Trophoblast cell (in vitro differentiated cells and primary cell): ENCODE measurements around the gene PLA2G12A.

Source experiments
- DNase-seq, 2 donors: peaks; one replicate each; pipeline ENCODE4 v3.0.0-alpha.2; 2016
- H2AFZ ChIP-seq: 2 replicates; pipeline ENCODE4 v1.6.1; 2013; ENCODE audit warnings: low read length, moderate library complexity, mild to moderate bottlenecking; ENCODE audit not compliant: insufficient read depth, poor library complexity
- H2AK5ac ChIP-seq: 2 replicates; pipeline ENCODE4 v1.6.1; 2013; ENCODE audit warnings: mild to moderate bottlenecking, low read length
- H2BK120ac ChIP-seq: 2 replicates; pipeline ENCODE4 v1.6.1; 2013; ENCODE audit warnings: low read length, mild to moderate bottlenecking, moderate library complexity; ENCODE audit not compliant: insufficient read depth, poor library complexity
- H2BK12ac ChIP-seq: 2 replicates; pipeline ENCODE4 v1.6.1; 2013; ENCODE audit warnings: mild to moderate bottlenecking, low read length, moderate library complexity
- H2BK5ac ChIP-seq: 2 replicates; pipeline ENCODE4 v1.6.1; 2013; ENCODE audit warnings: low read length, low read depth, moderate library complexity, mild to moderate bottlenecking; ENCODE audit not compliant: poor library complexity
- H3K14ac ChIP-seq: 2 replicates; pipeline ENCODE4 v1.6.1; 2013; ENCODE audit warnings: mild to moderate bottlenecking, low read length
- H3K18ac ChIP-seq: 2 replicates; pipeline ENCODE4 v1.6.1; 2013; ENCODE audit warnings: mild to moderate bottlenecking, low read length
- H3K23ac ChIP-seq: 2 replicates; pipeline ENCODE4 v1.6.1; 2013; ENCODE audit warnings: low read length
- H3K27ac ChIP-seq: 2 replicates; pipeline ENCODE4 v1.5.1; 2013; ENCODE audit warnings: low read depth, mild to moderate bottlenecking, inconsistent platforms, low read length, moderate library complexity
- H3K27me3 ChIP-seq: 2 replicates; pipeline ENCODE4 v1.6.1; 2013; ENCODE audit warnings: inconsistent platforms, mild to moderate bottlenecking, low read length, moderate library complexity; ENCODE audit not compliant: insufficient read depth
- H3K36me3 ChIP-seq, 2 experiments: 1 replicate in 1 of 2; 2 replicates in 1 of 2; pipeline ENCODE4 v1.6.1; 2013; ENCODE audit warnings: low read length in 2 of 2, mild to moderate bottlenecking in 2 of 2, moderate library complexity in 1 of 2; ENCODE audit not compliant: insufficient read depth in 2 of 2, control insufficient read depth in 1 of 2
- H3K4ac ChIP-seq: 2 replicates; pipeline ENCODE4 v1.6.1; 2013; ENCODE audit warnings: low read depth, mild to moderate bottlenecking, low read length, moderate library complexity
- H3K4me1 ChIP-seq, 2 experiments: 1 replicate in 1 of 2; 2 replicates in 1 of 2; pipeline ENCODE4 v1.6.1; 2013; ENCODE audit warnings: low read length in 2 of 2, mild to moderate bottlenecking in 2 of 2, moderate library complexity in 1 of 2; ENCODE audit not compliant: insufficient read depth in 2 of 2, control insufficient read depth in 1 of 2
- H3K4me2 ChIP-seq: 2 replicates; pipeline ENCODE4 v1.6.1; 2013; ENCODE audit warnings: inconsistent platforms, mild to moderate bottlenecking, low read length, moderate library complexity
- H3K4me3 ChIP-seq: 2 replicates; pipeline ENCODE4 v1.5.1; 2013; ENCODE audit warnings: mild to moderate bottlenecking, low read depth, low read length, inconsistent platforms
- H3K79me1 ChIP-seq: one replicate; pipeline ENCODE4 v1.6.1; 2013; ENCODE audit warnings: low read length
- H3K79me2 ChIP-seq: 2 replicates; pipeline ENCODE4 v1.6.1; 2013; ENCODE audit warnings: low read length, mild to moderate bottlenecking; ENCODE audit not compliant: control insufficient read depth, insufficient read depth, poor library complexity
- H3K9ac ChIP-seq: 2 replicates; pipeline ENCODE4 v1.6.1; 2013; ENCODE audit warnings: mild to moderate bottlenecking, low read length
- H3K9me3 ChIP-seq: 2 replicates; pipeline ENCODE4 v1.6.1; 2013; ENCODE audit warnings: low read depth, mild to moderate bottlenecking, control low read depth, inconsistent platforms, low read length; ENCODE audit not compliant: insufficient read depth
- H4K12ac ChIP-seq: 2 replicates; pipeline ENCODE4 v1.6.1; 2013; ENCODE audit warnings: low read depth, mild to moderate bottlenecking, low read length, moderate library complexity
- H4K8ac ChIP-seq: 2 replicates; pipeline ENCODE4 v1.6.1; 2013; ENCODE audit warnings: low read depth, mild to moderate bottlenecking, low read length, moderate library complexity
- H4K91ac ChIP-seq: one replicate; pipeline ENCODE4 v1.6.1; 2013; ENCODE audit warnings: low read depth, mild to moderate bottlenecking, low read length, moderate library complexity
- WGBS: extraction: QIAGEN DNeasy Blood & Tissue Kit; methylation state at CpG from one replicate; pipeline ENCODE4 v1.1.7; 2013; ENCODE audit warnings: missing lambda C conversion rate; ENCODE audit not compliant: insufficient read length, insufficient coverage; ENCODE audit errors: extremely low coverage; 5-methylcytosine and 5-hydroxymethylcytosine counted together

Gene PLA2G12A

DNA sequence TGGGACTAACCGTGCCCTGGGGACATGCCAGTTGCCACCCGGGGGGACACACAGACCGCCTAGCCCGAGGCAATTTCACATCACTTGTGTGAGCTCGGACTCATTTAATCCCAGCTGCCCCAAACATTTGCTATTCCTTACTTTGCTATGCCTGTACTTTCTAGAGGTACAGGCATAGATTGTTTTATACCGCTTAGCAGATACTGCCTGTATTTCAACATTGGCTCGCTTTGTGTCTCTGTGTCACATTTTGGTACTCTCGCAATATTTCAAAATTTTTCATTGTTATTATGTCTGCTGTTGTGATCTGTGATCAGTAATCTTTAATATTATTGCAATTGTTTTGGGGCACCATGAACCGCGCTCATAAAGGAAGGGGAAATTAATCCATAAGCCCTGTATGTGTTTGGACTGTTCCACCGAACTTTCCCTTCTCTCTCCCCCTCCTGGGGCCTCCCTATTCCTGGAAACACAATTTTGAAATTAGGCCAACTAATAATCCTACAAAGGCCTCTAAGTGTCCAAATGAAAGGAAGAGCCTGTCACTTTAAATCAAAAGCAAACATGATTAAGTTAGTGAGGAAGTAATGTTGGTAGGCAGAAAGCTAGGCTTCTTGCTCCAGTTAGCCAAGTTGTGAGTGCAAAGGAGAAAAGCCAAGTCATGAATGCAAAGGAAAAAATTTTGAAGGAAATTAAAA, 26.1 kb downstream of the PLA2G12A start:
- Histone ChIP-seq H3K27ac (no peak overlapping the region), H3K79me2 (peaks cover 10% of the 10 kb centered on the region), H2AFZ (peak overlapping the region; percentile 24), H3K4ac (no peak overlapping the region), H3K23ac (no peak overlapping the region), H3K79me1 (peaks cover 10% of the 10 kb centered on the region), H3K27me3 (no peaks in the 10 kb centered on the region), H3K9me3 (no peaks in the 10 kb centered on the region), H4K91ac (no peak overlapping the region), H3K4me2 (peak overlapping the region; percentile 79), H3K18ac (no peak overlapping the region), H3K14ac (peak overlapping the region; percentile 74), H2BK5ac (no peak overlapping the region), H3K9ac (peak overlapping the region; percentile 12), H3K4me3 (peak overlapping the region; percentile 85), H2BK12ac (peak overlapping the region; percentile 34), H2AK5ac (no peak overlapping the region), H3K36me3 (peaks cover 0 to 4% of the 10 kb centered on the region in 2 experiments), H2BK120ac (peak overlapping the region; percentile 64), H4K12ac (peak overlapping the region; percentile 82), H4K8ac (peak overlapping the region; percentile 78), H3K4me1 (peaks cover 5 to 10% of the 10 kb centered on the region in 2 experiments)
- WGBS = no CpG with 5 or more reads among the region's 11 CpGs
- no peak for DNase-seq

DNA sequence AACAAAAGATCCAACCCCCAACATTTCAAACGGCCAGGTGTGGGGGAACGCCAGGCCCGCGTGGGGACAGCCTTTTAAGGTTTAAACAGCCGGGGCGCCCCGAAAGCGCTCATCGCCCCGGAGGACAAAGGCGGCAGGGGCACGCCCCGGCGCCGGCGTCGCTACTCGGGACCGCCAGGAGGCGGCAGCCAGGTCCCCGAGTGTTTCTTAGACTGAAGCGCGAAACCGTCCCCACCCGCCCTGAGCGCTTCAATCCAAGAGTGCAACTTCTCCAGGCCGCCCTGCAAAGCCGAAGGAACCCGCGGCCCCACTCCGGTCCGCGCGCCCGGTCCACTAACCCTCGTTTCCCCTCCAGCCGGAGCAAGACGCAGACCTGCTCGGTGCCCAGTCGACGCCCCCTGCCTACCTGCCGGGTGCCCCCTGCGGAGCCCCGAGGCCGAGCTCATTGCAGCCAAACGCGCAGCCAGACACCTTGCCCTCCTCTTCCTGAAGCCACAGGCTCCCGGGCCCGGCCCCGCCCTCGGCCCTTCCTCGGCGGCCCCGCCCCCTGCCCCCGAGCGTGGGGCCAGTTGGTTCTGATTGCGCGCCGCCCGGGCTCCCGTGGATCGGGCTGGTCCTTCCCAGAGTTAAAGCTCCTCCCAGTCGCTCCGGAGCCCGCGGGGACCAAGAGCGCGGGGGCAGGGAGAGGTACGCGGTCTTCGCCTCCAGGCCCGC, 26.8 kb downstream of the PLA2G12A start, which contains the start of gene CASP6:
TSS of gene CASP6 (minus strand) at position 496 of the 714 bp plus-strand sequence. CDS start at position 446, 50 bp downstream.
- peaks cover 10% of the 10 kb centered on the region for H3K79me2 ChIP-seq
- peak within 1 kb of the TSS; percentile 40 for H3K27ac ChIP-seq
- peak within 1 kb of the TSS; percentile 34 for H2BK12ac ChIP-seq
- peaks cover 10% of the 10 kb centered on the region for H3K79me1 ChIP-seq
- H3K14ac ChIP-seq = peak within 1 kb of the TSS; percentile 75
- H2AK5ac ChIP-seq = no peak within 1 kb of the TSS
- peak within 1 kb of the TSS; percentile 78 for H4K8ac ChIP-seq
- H3K4me3 ChIP-seq = peak within 1 kb of the TSS; percentile 85
- H3K4ac ChIP-seq = peak within 1 kb of the TSS; percentile 40
- DNase-seq = peak; percentile 60 to 72
- peak within 1 kb of the TSS; percentile 56 for H4K91ac ChIP-seq
- peaks cover 5 to 10% of the 10 kb centered on the region in 2 experiments for H3K4me1 ChIP-seq
- H4K12ac ChIP-seq = peak within 1 kb of the TSS; percentile 82
- peak within 1 kb of the TSS; percentile 79 for H3K4me2 ChIP-seq
- H3K36me3 ChIP-seq = peaks cover 0 to 4% of the 10 kb centered on the region in 2 experiments
- H2BK5ac ChIP-seq = peak within 1 kb of the TSS; percentile 68
- no peaks in the 10 kb centered on the region for H3K9me3 ChIP-seq
- WGBS = no CpG with 5 or more reads among the region's 72 CpGs
- no peaks in the 10 kb centered on the region for H3K27me3 ChIP-seq
- peak within 1 kb of the TSS; percentile 64 for H2BK120ac ChIP-seq
- H3K18ac ChIP-seq = peak within 1 kb of the TSS; percentile 48
- peak within 1 kb of the TSS; percentile 62 for H3K9ac ChIP-seq
- H3K23ac ChIP-seq = no peak within 1 kb of the TSS
- H2AFZ ChIP-seq = peak within 1 kb of the TSS; percentile 62

DNA sequence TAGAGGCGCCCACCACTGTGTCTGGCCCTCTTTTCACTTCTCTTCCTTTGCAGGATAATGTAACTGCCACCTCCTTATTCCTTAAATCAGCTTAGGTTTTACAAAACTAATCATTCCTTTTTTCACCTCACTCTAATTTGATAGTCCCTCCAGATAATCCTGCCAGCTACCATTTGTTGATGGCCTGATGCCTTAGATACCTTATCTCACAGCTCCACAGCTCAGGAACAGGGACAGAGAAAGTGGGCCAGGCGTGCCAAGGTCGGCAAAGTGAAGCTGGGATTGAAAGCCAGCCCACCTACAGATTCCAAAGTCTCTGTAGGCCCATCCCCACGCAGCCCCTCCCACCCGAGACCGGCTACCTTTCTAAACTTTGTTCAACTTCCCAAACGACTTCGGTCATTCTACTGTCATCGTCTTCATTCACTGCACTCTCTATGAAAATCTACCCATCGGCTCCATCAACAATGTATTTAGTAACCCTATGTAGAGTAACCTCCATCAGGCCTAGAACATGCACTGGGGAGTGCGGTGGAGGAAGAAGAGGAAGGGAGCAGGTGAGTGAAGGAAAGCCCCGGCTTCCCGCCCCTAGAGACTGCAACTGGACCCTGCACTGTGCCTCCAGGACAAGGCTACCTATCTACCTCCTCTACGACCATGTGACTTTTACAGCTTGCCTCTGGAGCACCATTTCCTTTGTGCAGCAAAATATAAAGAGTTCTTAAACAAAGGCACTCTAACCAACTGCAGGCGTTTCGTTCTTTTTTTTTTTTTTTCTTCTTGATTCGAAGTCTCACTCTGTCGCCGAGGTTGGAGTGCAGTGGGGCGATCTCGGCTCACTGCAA, 28.1 kb downstream of the PLA2G12A start:
- no CpG with 5 or more reads among the region's 21 CpGs for WGBS
- H3K4me1 ChIP-seq = peaks cover 5 to 10% of the 10 kb centered on the region in 2 experiments
- H4K91ac ChIP-seq = peak overlapping the region; percentile 56
- H3K79me1 ChIP-seq = peaks cover 10% of the 10 kb centered on the region
- no peaks in the 10 kb centered on the region for H3K9me3 ChIP-seq
- H4K12ac ChIP-seq = peak overlapping the region; percentile 12
- H3K79me2 ChIP-seq = peaks cover 10% of the 10 kb centered on the region
- H3K4ac ChIP-seq = peak overlapping the region; percentile 59
- no peak overlapping the region for H2BK5ac ChIP-seq
- no peak overlapping the region for H2AFZ ChIP-seq
- H3K4me3 ChIP-seq = peak overlapping the region; percentile 85
- H3K36me3 ChIP-seq = peaks cover 9 to 10% of the 10 kb centered on the region in 2 experiments
- H3K27me3 ChIP-seq = no peaks in the 10 kb centered on the region
- H2BK12ac ChIP-seq = no peak overlapping the region
- H2AK5ac ChIP-seq = no peak overlapping the region
- no peak overlapping the region for H3K27ac ChIP-seq
- peak overlapping the region; percentile 53 for H3K14ac ChIP-seq
- H2BK120ac ChIP-seq = no peak overlapping the region
- no peak overlapping the region for H3K23ac ChIP-seq
- H4K8ac ChIP-seq = peak overlapping the region; percentile 72
- H3K9ac ChIP-seq = peak overlapping the region; percentile 62
- no peak overlapping the region for H3K18ac ChIP-seq
- DNase-seq = no peak
- H3K4me2 ChIP-seq = peak overlapping the region; percentile 79
